HepG2 (cell line): Measurements from ENCODE around the gene ZBTB7B. TPM values are rescaled to one million over a fixed set of nuclear protein-coding genes. Genes with fewer than 3 reads are reported as not detected.

Experiments
- HDAC2 ChIP-seq: sonication (generic); formaldehyde crosslinking; IDR thresholded peaks from 2 replicates; pipeline ENCODE4 v1.4.0; 2020; ENCODE audit warnings: missing genetic modification reagents
- KDM4B ChIP-seq: sonication (generic); formaldehyde crosslinking; IDR thresholded peaks from 2 replicates; pipeline ENCODE4 v1.4.0; 2020; ENCODE audit warnings: missing genetic modification reagents
- KLF15 ChIP-seq: sonication (generic); formaldehyde crosslinking; IDR thresholded peaks from 2 replicates; pipeline ENCODE4 v1.8.1; 2023; ENCODE audit warnings: borderline replicate concordance, mild to moderate bottlenecking, inconsistent platforms, missing genetic modification reagents, mixed read lengths
- NAIF1 ChIP-seq: sonication (generic); formaldehyde crosslinking; IDR thresholded peaks from 2 replicates; pipeline ENCODE4 v1.5.0; 2020; ENCODE audit warnings: mild to moderate bottlenecking, missing genetic modification reagents, borderline replicate concordance
- NCOA5 ChIP-seq: sonication (generic); formaldehyde crosslinking; IDR thresholded peaks from 2 replicates; pipeline ENCODE4 v1.4.0; 2020; ENCODE audit warnings: missing genetic modification reagents
- SNAI1 ChIP-seq: sonication (generic); formaldehyde crosslinking; IDR thresholded peaks from 2 replicates; pipeline ENCODE4 v1.5.0; 2020; ENCODE audit warnings: mild to moderate bottlenecking, missing genetic modification reagents, borderline replicate concordance
- SOX5 ChIP-seq: IDR thresholded peaks from 2 replicates; pipeline ENCODE4 v1.6.1; 2016; ENCODE audit warnings: borderline replicate concordance
- SP1 ChIP-seq, 2 experiments: fragments of 450-650 bp in 1 of 2; sonication (generic) in 1 of 2; formaldehyde crosslinking in 1 of 2; IDR thresholded peaks; 2 replicates each; pipeline versions ENCODE4 v1.4.0 to v1.6.1; 2016 to 2020; ENCODE audit warnings: missing genetic modification reagents in 1 of 2
- ZNF292 ChIP-seq: sonication (generic); formaldehyde crosslinking; IDR thresholded peaks from 2 replicates; pipeline ENCODE4 v1.8.1; 2022; ENCODE audit warnings: mild to moderate bottlenecking, low read depth, missing genetic modification reagents, borderline replicate concordance
- ZNF296 ChIP-seq: sonication (generic); formaldehyde crosslinking; conservative IDR thresholded peaks from 2 replicates; pipeline ENCODE4 v1.5.0; 2020; ENCODE audit warnings: mild to moderate bottlenecking, missing genetic modification reagents
- polyA plus RNA-seq, 8 experiments: library from polyadenylated mRNA; depleted of rRNA in 3 of 8; stranded (reverse) in 7 of 8; unstranded in 1 of 8; fragments of >200 nt; fragmentation: Illumina TruSeq in 4 of 8; extraction: Trizol in 4 of 8; gene quantifications; 2 replicates each; pipeline versions ENCODE4 v1.2.1 to v1.2.3, GENCODE V29; 2011 to 2016; ENCODE audit warnings: low read depth in 4 of 8, missing spikeins in 1 of 8, mixed read lengths in 1 of 8; ENCODE audit not compliant: insufficient read depth in 1 of 8
- total RNA-seq, 5 experiments: library from RNA; depleted of rRNA; stranded (reverse); fragments of >200 nt; fragmentation: Illumina TruSeq; extraction: Trizol; gene quantifications; 2 replicates each; pipeline ENCODE4 v1.2.3, GENCODE V29; 2016; ENCODE audit warnings: low read depth in 1 of 5
- TF ChIP-seq, protein P1 (sequence below): sonication (generic); formaldehyde crosslinking; IDR thresholded peaks from 2 replicates; pipeline ENCODE4 v1.4.0; 2020; ENCODE audit warnings: missing genetic modification reagents, borderline replicate concordance
- TF ChIP-seq, protein P2 (sequence below): sonication (generic); formaldehyde crosslinking; IDR thresholded peaks from 2 replicates; pipeline ENCODE4 v1.5.0; 2020; ENCODE audit warnings: mild to moderate bottlenecking, missing genetic modification reagents, moderate library complexity
- TF ChIP-seq, protein P3 (sequence below): sonication (generic); formaldehyde crosslinking; IDR thresholded peaks from 2 replicates; pipeline ENCODE4 v1.4.0; 2020; ENCODE audit warnings: missing genetic modification reagents

Gene ZBTB7B
- total and polyA plus RNA-seq, 2 of the 13 experiments (the other 11 are each of a cell fraction or from before 2014, with no cell fraction given), result 15.5 to 17.5 TPM

DNA sequence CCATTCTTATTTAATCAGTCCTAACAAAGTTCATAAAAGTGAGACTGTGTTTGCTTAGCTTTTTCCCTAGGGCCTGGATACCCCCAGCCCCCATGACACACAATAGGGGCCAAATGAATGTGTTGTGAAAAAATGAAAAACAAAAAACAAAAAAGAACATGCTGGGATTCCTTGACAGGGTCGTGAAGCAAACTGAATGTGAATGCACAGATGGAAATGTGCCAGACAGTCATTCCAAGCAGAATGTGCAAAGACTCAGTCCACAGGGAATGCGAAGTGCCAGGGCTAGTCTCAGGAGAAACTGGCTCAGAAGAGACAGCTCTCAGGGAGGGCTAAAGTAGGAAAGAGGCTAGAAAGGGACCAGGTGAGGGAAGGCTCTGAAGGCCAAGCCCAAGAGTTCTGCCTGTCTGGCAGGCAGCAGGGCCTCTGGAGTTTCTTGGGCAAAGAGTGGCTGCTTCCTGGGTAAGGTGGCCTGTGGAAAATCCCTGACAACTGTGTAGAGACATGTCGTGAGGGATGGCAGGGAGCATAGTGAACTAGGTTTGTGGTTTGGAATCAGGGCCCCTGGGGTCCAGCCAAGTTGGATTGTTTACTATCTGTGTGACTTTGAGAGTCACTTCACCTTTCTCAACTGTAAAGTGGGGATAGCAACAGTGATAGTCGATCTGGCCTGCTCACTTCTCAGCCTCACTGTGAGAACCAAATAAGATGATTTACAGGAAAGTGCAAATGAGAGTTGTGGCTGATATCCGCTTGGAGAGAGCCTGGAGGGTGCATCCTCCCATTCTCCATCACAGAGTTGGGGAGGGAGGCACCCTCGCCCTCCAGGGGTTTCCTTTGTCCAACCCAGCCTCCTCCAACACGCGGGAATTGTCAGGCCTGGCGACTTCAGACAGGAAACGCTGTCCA, 47.3 kb downstream of the ZBTB7B start (continued):
- TF ChIP-seq NCOA5, result no peak
- no peak for TF ChIP-seq KDM4B (CRISPR knock-in tag)
- 0 out of 2 replicates have a peak, but pooled peaks have one; percentile 31 for TF ChIP-seq ZNF292 (CRISPR knock-in tag)
- TF ChIP-seq SOX5 (CRISPR knock-in tag), result 0 out of 2 replicates have a peak, but pooled peaks have one; percentile 10
- TF ChIP-seq, protein P1, sequence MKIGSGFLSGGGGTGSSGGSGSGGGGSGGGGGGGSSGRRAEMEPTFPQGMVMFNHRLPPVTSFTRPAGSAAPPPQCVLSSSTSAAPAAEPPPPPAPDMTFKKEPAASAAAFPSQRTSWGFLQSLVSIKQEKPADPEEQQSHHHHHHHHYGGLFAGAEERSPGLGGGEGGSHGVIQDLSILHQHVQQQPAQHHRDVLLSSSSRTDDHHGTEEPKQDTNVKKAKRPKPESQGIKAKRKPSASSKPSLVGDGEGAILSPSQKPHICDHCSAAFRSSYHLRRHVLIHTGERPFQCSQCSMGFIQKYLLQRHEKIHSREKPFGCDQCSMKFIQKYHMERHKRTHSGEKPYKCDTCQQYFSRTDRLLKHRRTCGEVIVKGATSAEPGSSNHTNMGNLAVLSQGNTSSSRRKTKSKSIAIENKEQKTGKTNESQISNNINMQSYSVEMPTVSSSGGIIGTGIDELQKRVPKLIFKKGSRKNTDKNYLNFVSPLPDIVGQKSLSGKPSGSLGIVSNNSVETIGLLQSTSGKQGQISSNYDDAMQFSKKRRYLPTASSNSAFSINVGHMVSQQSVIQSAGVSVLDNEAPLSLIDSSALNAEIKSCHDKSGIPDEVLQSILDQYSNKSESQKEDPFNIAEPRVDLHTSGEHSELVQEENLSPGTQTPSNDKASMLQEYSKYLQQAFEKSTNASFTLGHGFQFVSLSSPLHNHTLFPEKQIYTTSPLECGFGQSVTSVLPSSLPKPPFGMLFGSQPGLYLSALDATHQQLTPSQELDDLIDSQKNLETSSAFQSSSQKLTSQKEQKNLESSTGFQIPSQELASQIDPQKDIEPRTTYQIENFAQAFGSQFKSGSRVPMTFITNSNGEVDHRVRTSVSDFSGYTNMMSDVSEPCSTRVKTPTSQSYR, result 0 out of 2 replicates have a peak, but pooled peaks have one; percentile 4
- TF ChIP-seq HDAC2 (CRISPR knock-in tag), result no peak
- TF ChIP-seq, protein P2, sequence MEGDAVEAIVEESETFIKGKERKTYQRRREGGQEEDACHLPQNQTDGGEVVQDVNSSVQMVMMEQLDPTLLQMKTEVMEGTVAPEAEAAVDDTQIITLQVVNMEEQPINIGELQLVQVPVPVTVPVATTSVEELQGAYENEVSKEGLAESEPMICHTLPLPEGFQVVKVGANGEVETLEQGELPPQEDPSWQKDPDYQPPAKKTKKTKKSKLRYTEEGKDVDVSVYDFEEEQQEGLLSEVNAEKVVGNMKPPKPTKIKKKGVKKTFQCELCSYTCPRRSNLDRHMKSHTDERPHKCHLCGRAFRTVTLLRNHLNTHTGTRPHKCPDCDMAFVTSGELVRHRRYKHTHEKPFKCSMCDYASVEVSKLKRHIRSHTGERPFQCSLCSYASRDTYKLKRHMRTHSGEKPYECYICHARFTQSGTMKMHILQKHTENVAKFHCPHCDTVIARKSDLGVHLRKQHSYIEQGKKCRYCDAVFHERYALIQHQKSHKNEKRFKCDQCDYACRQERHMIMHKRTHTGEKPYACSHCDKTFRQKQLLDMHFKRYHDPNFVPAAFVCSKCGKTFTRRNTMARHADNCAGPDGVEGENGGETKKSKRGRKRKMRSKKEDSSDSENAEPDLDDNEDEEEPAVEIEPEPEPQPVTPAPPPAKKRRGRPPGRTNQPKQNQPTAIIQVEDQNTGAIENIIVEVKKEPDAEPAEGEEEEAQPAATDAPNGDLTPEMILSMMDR, result no peak
- TF ChIP-seq, protein P3, sequence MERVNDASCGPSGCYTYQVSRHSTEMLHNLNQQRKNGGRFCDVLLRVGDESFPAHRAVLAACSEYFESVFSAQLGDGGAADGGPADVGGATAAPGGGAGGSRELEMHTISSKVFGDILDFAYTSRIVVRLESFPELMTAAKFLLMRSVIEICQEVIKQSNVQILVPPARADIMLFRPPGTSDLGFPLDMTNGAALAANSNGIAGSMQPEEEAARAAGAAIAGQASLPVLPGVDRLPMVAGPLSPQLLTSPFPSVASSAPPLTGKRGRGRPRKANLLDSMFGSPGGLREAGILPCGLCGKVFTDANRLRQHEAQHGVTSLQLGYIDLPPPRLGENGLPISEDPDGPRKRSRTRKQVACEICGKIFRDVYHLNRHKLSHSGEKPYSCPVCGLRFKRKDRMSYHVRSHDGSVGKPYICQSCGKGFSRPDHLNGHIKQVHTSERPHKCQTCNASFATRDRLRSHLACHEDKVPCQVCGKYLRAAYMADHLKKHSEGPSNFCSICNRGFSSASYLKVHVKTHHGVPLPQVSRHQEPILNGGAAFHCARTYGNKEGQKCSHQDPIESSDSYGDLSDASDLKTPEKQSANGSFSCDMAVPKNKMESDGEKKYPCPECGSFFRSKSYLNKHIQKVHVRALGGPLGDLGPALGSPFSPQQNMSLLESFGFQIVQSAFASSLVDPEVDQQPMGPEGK, result 0 out of 2 replicates have a peak, but pooled peaks have one; percentile 3
- TF ChIP-seq ZNF296 (CRISPR knock-in tag), result 0 out of 2 replicates have a peak, but pooled peaks have one; percentile 35
- TF ChIP-seq SP1 (IDR thresholded peaks at IDR 0.05), result no peak
- TF ChIP-seq SP1 (CRISPR knock-in tag; IDR thresholded peaks at IDR 0.05), result no peak
- TF ChIP-seq NAIF1 (CRISPR knock-in tag), result 0 out of 2 replicates have a peak, but pooled peaks have one; percentile 63
- 0 out of 2 replicates have a peak, but pooled peaks have one; percentile 65 for TF ChIP-seq SNAI1 (CRISPR knock-in tag)
- TF ChIP-seq KLF15 (CRISPR knock-in tag), result 0 out of 2 replicates have a peak, but pooled peaks have one; percentile 66
